Mesendoderm (in vitro differentiated cells): Measurements from ENCODE around the gene YWHAG.

ENCODE experiments used
- DNase-seq: peaks from one replicate; pipeline ENCODE4 v3.0.0; 2013
- H2AK5ac ChIP-seq: 2 replicates; pipeline ENCODE4 v1.6.1; 2013; ENCODE audit warnings: low read length, inconsistent platforms
- H2BK120ac ChIP-seq: 2 replicates; pipeline ENCODE4 v1.6.1; 2013; ENCODE audit warnings: low read depth, mild to moderate bottlenecking, low read length, moderate library complexity, mixed read lengths
- H2BK15ac ChIP-seq: replicated peaks from 2 replicates; pipeline ENCODE4 v1.6.1; 2013; ENCODE audit warnings: low read depth, mild to moderate bottlenecking, moderate library complexity
- H2BK5ac ChIP-seq: 2 replicates; pipeline ENCODE4 v1.6.1; 2013; ENCODE audit warnings: low read length, inconsistent platforms
- H3K18ac ChIP-seq: 2 replicates; pipeline ENCODE4 v1.6.1; 2013; ENCODE audit warnings: mild to moderate bottlenecking, low read length, mixed read lengths
- H3K23ac ChIP-seq: one replicate; pipeline ENCODE4 v1.6.1; 2013; ENCODE audit warnings: low read length
- H3K27ac ChIP-seq: 2 replicates; pipeline ENCODE4 v1.5.1; 2013; ENCODE audit warnings: low read depth, mild to moderate bottlenecking, inconsistent platforms, low read length, moderate library complexity
- H3K27me3 ChIP-seq: 2 replicates; pipeline ENCODE4 v1.6.1; 2013; ENCODE audit warnings: low read length, control low read depth, mild to moderate bottlenecking, inconsistent platforms; ENCODE audit not compliant: insufficient read depth, poor library complexity
- H3K36me3 ChIP-seq: 2 replicates; pipeline ENCODE4 v1.6.1; 2013; ENCODE audit warnings: low read length, inconsistent platforms; ENCODE audit not compliant: control insufficient read depth, insufficient read depth
- H3K4ac ChIP-seq: one replicate; pipeline ENCODE4 v1.6.1; 2013; ENCODE audit warnings: low read depth, mild to moderate bottlenecking, low read length, moderate library complexity
- H3K4me1 ChIP-seq: 2 replicates; pipeline ENCODE4 v1.6.1; 2013; ENCODE audit warnings: low read depth, low read length, inconsistent platforms; ENCODE audit not compliant: control insufficient read depth
- H3K4me2 ChIP-seq: 2 replicates; pipeline ENCODE4 v1.6.1; 2013; ENCODE audit warnings: low read length
- H3K4me3 ChIP-seq: 2 replicates; pipeline ENCODE4 v1.5.1; 2013; ENCODE audit warnings: mild to moderate bottlenecking, low read length
- H3K56ac ChIP-seq: one replicate; pipeline ENCODE4 v1.6.1; 2013; ENCODE audit warnings: low read length
- H3K79me1 ChIP-seq: 2 replicates; pipeline ENCODE4 v1.6.1; 2013; ENCODE audit warnings: low read length, inconsistent platforms
- H3K79me2 ChIP-seq: 2 replicates; pipeline ENCODE4 v1.6.1; 2013; ENCODE audit warnings: mild to moderate bottlenecking, low read length; ENCODE audit not compliant: control insufficient read depth, insufficient read depth
- H3K9ac ChIP-seq: 2 replicates; pipeline ENCODE4 v1.6.1; 2013; ENCODE audit warnings: low read length, inconsistent platforms
- H4K5ac ChIP-seq: one replicate; pipeline ENCODE4 v1.6.1; 2013; ENCODE audit warnings: low read length
- H4K8ac ChIP-seq: one replicate; pipeline ENCODE4 v1.6.1; 2013; ENCODE audit warnings: low read depth, mild to moderate bottlenecking, control low read depth, low read length, moderate library complexity
- WGBS: extraction: QIAGEN DNeasy Blood & Tissue Kit; methylation state at CpG from one replicate; pipeline ENCODE4 v1.1.7; 2013; ENCODE audit warnings: low lambda C conversion rate, missing lambda C conversion rate; ENCODE audit not compliant: insufficient coverage; ENCODE audit errors: extremely low coverage; 5-methylcytosine and 5-hydroxymethylcytosine counted together

The YWHAG gene

GRCh38 chr7:76303202-76304147 is 55.3 kb downstream of the YWHAG start:
- peak; percentile 99 for DNase-seq
- Histone ChIP-seq H3K79me2 (no peaks in the 10 kb centered on the region), H3K4me2 (peak overlapping the region; percentile 63), H2AK5ac (no peak overlapping the region), H4K5ac (no peak overlapping the region), H3K23ac (no peak overlapping the region), H3K18ac (peak overlapping the region; percentile 94), H3K9ac (peak overlapping the region; percentile 92), H2BK5ac (no peak overlapping the region), H4K8ac (no peak overlapping the region), H2BK120ac (no peak overlapping the region), H3K27ac (peak overlapping the region; percentile 82), H3K4me1 (no peaks in the 10 kb centered on the region), H3K56ac (peak overlapping the region; percentile 93), H3K36me3 (no peaks in the 10 kb centered on the region), H2BK15ac (no peak overlapping the region), H3K4me3 (peak overlapping the region; percentile 67), H3K79me1 (no peaks in the 10 kb centered on the region), H3K4ac (peak overlapping the region; percentile 62), H3K27me3 (no peaks in the 10 kb centered on the region)
- WGBS: no CpG with 5 or more reads among the region's 56 CpGs

GRCh38 chr7:76302347-76303201 is 56.2 kb downstream of the YWHAG start, which contains the start of gene HSPB1:
TSS of gene HSPB1 (plus strand) at chr7:76302673. CDS start at chr7:76302713, 40 bp downstream.
- no peak within 1 kb of the TSS for H4K5ac ChIP-seq
- no CpG with 5 or more reads among the region's 75 CpGs for WGBS
- peak within 1 kb of the TSS; percentile 2 for H2BK5ac ChIP-seq
- H3K4ac ChIP-seq: peak within 1 kb of the TSS; percentile 62
- H3K79me1 ChIP-seq: no peaks in the 10 kb centered on the region
- peak within 1 kb of the TSS; percentile 85 for H3K18ac ChIP-seq
- H2AK5ac ChIP-seq: no peak within 1 kb of the TSS
- H4K8ac ChIP-seq: peak within 1 kb of the TSS; percentile 7
- H3K56ac ChIP-seq: peak within 1 kb of the TSS; percentile 93
- peak within 1 kb of the TSS; percentile 92 for H3K9ac ChIP-seq
- H3K27me3 ChIP-seq: no peaks in the 10 kb centered on the region
- peak within 1 kb of the TSS; percentile 63 for H3K4me2 ChIP-seq
- H3K4me3 ChIP-seq: peak within 1 kb of the TSS; percentile 67
- no peaks in the 10 kb centered on the region for H3K79me2 ChIP-seq
- H3K27ac ChIP-seq: peak within 1 kb of the TSS; percentile 82
- peak; percentile 93 for DNase-seq
- H3K4me1 ChIP-seq: no peaks in the 10 kb centered on the region
- no peak within 1 kb of the TSS for H3K23ac ChIP-seq
- no peak within 1 kb of the TSS for H2BK120ac ChIP-seq
- no peak within 1 kb of the TSS for H2BK15ac ChIP-seq
- H3K36me3 ChIP-seq: no peaks in the 10 kb centered on the region

- Histone ChIP-seq H3K27me3 (no peaks in the 10 kb centered on the region), H3K4ac (no peak overlapping the region), H3K4me2 (no peak overlapping the region), H4K8ac (no peak overlapping the region), H3K79me2 (no peaks in the 10 kb centered on the region), H2AK5ac (no peak overlapping the region), H3K9ac (no peak overlapping the region), H3K18ac (no peak overlapping the region), H3K4me1 (no peaks in the 10 kb centered on the region), H4K5ac (no peak overlapping the region), H3K36me3 (no peaks in the 10 kb centered on the region), H3K79me1 (no peaks in the 10 kb centered on the region), H3K23ac (no peak overlapping the region), H2BK15ac (no peak overlapping the region), H2BK120ac (no peak overlapping the region), H3K4me3 (no peak overlapping the region), H2BK5ac (no peak overlapping the region), H3K27ac (no peak overlapping the region), H3K56ac (no peak overlapping the region)
- no CpG with 5 or more reads among the region's 3 CpGs for WGBS
- no peak for DNase-seq
Measured at GRCh38 chr7:76301000-76301399, 57.8 kb downstream of the YWHAG start.

GRCh38 chr7:76300166-76300731 is 58.5 kb downstream of the YWHAG start:
- H4K8ac ChIP-seq: no peak overlapping the region
- no peak overlapping the region for H3K23ac ChIP-seq
- no CpG with 5 or more reads among the region's 7 CpGs for WGBS
- H2AK5ac ChIP-seq: no peak overlapping the region
- no peak overlapping the region for H3K4me2 ChIP-seq
- H2BK15ac ChIP-seq: no peak overlapping the region
- H3K27ac ChIP-seq: no peak overlapping the region
- H4K5ac ChIP-seq: no peak overlapping the region
- H3K79me2 ChIP-seq: no peaks in the 10 kb centered on the region
- no peaks in the 10 kb centered on the region for H3K79me1 ChIP-seq
- no peak overlapping the region for H3K9ac ChIP-seq
- no peak overlapping the region for H2BK5ac ChIP-seq
- no peak overlapping the region for H2BK120ac ChIP-seq
- H3K4me1 ChIP-seq: no peaks in the 10 kb centered on the region
- H3K27me3 ChIP-seq: no peaks in the 10 kb centered on the region
- no peak overlapping the region for H3K4ac ChIP-seq
- DNase-seq: no peak
- H3K18ac ChIP-seq: no peak overlapping the region
- H3K4me3 ChIP-seq: no peak overlapping the region
- no peak overlapping the region for H3K56ac ChIP-seq
- H3K36me3 ChIP-seq: no peaks in the 10 kb centered on the region

- no peak overlapping the region for H4K5ac ChIP-seq
- no peak overlapping the region for H2BK15ac ChIP-seq
- no peak overlapping the region for H3K23ac ChIP-seq
- no peaks in the 10 kb centered on the region for H3K27me3 ChIP-seq
- DNase-seq: no peak
- H3K36me3 ChIP-seq: no peaks in the 10 kb centered on the region
- H3K18ac ChIP-seq: no peak overlapping the region
- no peak overlapping the region for H2AK5ac ChIP-seq
- no peak overlapping the region for H4K8ac ChIP-seq
- no peak overlapping the region for H2BK5ac ChIP-seq
- no peak overlapping the region for H2BK120ac ChIP-seq
- no CpG with 5 or more reads among the region's 22 CpGs for WGBS
- no peaks in the 10 kb centered on the region for H3K79me1 ChIP-seq
- no peak overlapping the region for H3K4me3 ChIP-seq
- no peak overlapping the region for H3K4ac ChIP-seq
- H3K79me2 ChIP-seq: no peaks in the 10 kb centered on the region
- H3K56ac ChIP-seq: no peak overlapping the region
- no peak overlapping the region for H3K9ac ChIP-seq
- no peak overlapping the region for H3K4me2 ChIP-seq
- H3K27ac ChIP-seq: no peak overlapping the region
- H3K4me1 ChIP-seq: no peaks in the 10 kb centered on the region
Measured at GRCh38 chr7:76296743-76297740, 61.7 kb downstream of the YWHAG start.
